AG09319 (cell line): ENCODE results near the gene BCAS1.

Experiments
- DNase-seq: peaks from one replicate; pipeline ENCODE4 v3.0.0-alpha.2; 2010; ENCODE audit warnings: low read depth; ENCODE audit errors: extremely low read depth
- TF ChIP-seq, protein P1 (sequence below): IDR thresholded peaks from 2 replicates; pipeline ENCODE4 v1.5.1; 2011; ENCODE audit warnings: low read depth, mild to moderate bottlenecking, inconsistent platforms, low read length, moderate library complexity

The BCAS1 gene

DNA sequence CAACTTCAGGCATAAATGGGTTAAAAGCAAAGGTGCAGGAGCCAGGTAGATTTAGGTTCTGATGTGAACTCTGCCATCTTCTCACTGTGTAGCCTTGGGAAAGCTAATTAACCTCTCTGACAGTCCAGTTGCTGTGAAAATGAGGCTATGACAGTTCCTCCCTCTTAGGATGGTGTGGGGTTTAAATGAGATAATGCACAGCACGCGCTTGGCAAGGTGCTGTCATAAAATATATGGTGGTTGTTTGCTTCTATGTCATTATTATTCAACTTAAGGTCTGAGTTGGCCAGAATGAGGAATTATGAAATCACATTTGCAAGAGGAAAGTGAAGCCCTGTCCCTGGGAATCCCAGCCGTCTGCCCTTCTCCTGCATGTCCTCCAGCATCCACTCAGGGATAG, 15.5 kb upstream of the BCAS1 start:
- TF ChIP-seq, protein P1, sequence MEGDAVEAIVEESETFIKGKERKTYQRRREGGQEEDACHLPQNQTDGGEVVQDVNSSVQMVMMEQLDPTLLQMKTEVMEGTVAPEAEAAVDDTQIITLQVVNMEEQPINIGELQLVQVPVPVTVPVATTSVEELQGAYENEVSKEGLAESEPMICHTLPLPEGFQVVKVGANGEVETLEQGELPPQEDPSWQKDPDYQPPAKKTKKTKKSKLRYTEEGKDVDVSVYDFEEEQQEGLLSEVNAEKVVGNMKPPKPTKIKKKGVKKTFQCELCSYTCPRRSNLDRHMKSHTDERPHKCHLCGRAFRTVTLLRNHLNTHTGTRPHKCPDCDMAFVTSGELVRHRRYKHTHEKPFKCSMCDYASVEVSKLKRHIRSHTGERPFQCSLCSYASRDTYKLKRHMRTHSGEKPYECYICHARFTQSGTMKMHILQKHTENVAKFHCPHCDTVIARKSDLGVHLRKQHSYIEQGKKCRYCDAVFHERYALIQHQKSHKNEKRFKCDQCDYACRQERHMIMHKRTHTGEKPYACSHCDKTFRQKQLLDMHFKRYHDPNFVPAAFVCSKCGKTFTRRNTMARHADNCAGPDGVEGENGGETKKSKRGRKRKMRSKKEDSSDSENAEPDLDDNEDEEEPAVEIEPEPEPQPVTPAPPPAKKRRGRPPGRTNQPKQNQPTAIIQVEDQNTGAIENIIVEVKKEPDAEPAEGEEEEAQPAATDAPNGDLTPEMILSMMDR, result no peak

DNA sequence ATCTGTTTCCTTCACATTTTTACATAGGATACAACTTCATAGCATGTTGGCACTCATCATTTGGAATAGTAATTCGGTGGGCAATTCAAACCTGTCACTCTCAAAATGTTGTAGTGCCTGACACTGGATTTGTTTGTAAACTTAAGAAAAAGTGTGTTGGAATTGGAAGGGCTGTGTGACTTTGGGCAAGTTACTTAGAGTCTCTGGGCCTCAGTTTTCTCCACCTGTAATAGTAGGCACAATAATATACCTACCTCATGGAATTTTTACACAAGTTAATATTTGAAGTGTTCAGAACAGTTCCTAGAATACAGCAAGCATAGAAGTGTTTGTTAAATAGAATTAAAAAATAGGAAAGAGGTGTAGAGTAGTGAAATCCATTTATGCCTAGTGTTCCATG, 15.0 kb upstream of the BCAS1 start:
- no peak for DNase-seq
- TF ChIP-seq, protein P1, result no peak

More for the DNA sequence above, 15.5 kb upstream of the BCAS1 start:
- DNase-seq, result no peak

DNA sequence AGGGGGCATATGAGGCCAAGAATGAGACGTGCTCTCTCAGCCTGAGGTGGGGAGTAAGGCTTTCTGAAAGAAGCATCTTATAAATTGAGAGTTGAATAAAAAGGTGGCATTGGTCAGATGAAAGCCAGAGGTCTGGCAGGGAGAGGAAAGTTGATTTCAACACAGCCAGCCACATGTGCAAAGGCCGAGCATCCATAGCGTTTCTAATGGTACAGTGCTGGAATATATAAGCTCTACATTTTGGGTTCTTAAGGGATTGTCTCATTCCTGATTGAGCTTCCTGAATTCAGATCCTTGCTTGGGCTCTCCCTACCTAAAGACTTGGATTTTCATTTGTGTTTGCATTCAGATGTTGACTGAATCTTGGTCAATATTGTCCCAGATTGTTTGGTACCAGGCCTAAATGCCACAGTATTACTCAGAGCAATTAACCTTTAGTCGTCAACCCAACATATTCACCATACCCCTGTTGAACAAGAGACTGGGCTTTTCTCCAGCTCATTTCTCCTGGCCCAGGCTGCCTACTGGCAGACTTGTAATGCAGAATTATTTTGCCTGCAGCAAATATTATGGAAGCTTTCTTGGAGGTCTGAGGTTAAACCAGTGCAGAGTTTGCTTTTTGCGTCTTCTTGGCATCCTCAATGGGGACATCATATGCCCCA, 14.5 kb upstream of the BCAS1 start:
- DNase-seq, result no peak
- TF ChIP-seq, protein P1, result no peak

DNA sequence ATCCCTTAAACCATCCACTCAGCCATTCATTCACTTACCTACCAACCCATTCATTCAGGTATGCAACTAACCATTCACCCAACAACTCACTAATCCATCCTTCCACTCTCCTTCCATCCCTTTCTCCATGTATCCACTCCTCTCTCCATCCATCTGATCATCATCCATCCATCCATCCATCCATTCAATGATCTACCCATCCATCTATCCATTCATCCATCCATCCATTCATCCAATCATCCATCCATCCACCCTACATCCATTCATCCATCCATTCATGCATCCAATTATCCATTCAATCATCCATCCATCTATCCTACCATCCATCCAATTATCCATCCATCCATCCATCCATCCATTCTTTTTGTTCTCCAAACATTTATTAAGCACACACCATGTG, 13.8 kb upstream of the BCAS1 start:
- DNase-seq, result no peak
- TF ChIP-seq, protein P1, result no peak

DNA sequence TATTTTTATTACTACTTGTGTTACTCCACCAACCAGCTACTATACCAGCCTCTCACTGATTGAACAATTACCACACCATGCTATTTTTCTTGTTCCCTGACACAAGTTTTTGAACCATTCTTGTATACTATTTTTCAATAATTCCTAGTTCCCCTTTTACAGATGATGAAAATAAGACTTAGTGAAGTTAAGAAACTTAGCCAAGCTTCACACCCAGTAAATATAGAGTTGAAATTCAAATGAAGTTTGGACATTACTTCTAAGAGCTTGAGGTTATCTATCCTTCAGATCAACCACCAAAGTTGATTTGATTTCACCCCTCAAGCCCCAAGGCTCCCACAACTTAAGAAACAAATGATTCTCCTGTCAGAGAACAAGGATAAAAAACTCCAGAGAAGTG, 13.1 kb upstream of the BCAS1 start:
- TF ChIP-seq, protein P1, result no peak
- no peak for DNase-seq

DNA sequence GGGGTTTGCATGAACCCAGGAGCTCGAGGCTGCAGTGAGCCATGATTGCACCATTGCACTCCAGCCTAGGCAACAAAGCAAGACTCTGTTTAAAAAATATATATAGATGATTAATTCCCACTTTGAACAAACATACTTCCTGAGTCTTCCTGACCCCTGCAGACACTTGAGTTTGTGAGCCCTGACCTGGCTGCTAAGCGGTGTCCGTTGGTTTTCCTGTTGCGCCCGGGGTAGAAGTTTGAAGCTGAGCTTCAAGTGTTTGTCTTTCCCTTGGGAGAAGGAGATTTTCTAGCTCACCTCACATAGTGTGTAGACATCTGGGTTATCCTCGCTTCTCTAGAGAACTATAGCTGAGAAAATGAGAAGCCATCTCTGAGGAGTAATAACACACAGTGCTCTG, 11.7 kb upstream of the BCAS1 start:
- TF ChIP-seq, protein P1, result no peak
- no peak for DNase-seq

DNA sequence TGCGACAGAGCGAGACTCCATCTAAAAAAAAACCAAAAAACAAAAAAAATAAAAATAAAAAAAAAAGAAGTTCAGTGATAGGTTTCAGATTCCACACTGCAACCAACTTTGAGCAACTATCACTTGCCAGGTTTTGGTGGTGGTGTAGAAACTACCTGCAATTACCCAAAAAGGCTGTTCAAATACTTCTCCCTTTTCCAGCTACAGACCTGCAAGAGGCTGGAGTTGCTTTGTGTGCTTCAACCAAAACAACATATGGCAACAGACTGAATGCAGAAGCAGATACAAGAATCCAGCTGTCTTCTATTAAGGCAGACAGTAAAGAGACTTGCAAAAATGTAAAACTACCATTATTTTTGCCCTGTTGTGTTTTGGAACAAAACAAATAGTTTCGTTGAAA, 9.3 kb upstream of the BCAS1 start:
- TF ChIP-seq, protein P1, result no peak
- no peak for DNase-seq
